GM19351 (cell line): ENCODE measurements around the gene SLC23A1.
"Not testable (repeated sequence)": the region's sequence is repeated elsewhere in the genome, so short reads cannot be mapped to it uniquely, and the experiment has no call there.

ENCODE experiments used
- ATAC-seq: cut with Tn5 transposase; IDR thresholded peaks from one replicate; pipeline ENCODE4 v1.9.1; 2021; ENCODE audit warnings: mild to moderate bottlenecking, moderate library complexity; ENCODE audit not compliant: unreplicated experiment

SLC23A1 gene

GRCh38 chr5:139390639-139391569 is 7.8 kb upstream of the SLC23A1 start:
- ATAC-seq: no peak

DNA sequence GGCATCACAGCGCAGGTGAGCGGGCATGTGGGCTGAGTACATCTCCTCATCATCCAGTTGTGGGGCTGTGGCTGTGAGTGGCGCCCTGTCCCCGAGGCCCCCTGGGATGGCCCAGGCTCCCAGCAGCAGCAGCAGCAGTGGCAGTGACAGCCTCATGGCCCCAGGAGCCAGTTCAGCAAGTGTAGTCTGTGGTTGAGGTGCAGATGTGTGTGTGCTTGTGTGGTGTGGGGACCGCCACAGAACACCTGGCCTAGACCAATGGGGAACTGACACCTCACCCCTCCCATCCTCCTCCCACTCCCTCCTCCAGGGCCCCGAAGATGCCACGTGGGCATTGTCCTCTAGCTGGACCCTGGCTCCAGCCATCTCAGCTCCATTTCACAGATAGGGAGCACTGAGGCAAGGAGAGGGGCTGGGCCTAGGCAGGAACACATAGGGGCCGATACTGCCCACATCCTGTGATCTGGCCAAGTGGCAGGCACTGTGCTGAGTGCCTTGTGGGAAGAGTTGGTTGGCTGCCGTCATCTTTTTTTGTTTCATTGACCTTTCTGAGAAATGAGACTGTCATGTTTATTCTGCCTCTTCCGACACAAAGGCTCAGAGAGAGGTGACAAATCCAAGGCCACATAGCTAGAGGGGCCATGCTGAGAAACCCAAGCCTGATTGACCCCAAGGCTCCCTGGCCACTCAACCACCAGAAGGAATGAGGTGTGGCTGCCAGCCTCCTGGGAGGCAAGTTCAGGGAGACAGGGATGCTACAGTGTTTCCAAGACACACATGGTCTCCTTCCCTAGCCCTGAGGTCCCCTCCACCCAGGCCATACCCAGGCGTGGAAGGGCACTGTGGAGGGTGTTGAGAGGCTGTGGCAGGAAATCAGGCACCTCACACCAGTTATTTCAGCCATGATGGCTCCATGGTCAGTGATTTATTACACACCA is 6.9 kb upstream of the SLC23A1 start, which contains the start of gene MZB1:
MZB1 (minus strand) TSS at position 213 of the 938 bp plus-strand sequence; CDS start at position 156, 57 bp downstream.
- ATAC-seq: peak; percentile 45

GRCh38 chr5:139388198-139388821 is 5.2 kb upstream of the SLC23A1 start:
- no peak for ATAC-seq

- ATAC-seq: no peak
Observed at GRCh38 chr5:139387611-139388197, 4.6 kb upstream of the SLC23A1 start.

DNA sequence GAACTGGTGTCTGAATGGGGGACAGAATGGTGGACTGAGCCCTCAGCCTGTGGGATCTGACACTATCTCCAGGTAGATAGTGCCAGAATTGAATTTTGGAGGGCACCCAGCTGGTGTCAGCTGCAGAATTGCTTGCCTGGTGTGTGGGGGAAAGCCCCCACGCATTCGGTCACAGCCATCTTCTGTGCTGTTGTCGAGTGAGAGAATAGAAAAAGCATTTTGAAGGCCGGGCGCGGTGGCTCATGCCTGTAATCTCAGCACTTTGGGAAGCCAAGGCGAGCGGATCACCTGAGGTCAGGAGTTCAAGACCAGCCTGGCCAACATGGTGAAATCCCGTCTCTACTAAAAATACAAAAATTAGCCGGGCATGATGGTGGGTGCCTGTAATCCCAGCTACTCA is 3.9 kb upstream of the SLC23A1 start:
- not testable (repeated sequence) for ATAC-seq

DNA sequence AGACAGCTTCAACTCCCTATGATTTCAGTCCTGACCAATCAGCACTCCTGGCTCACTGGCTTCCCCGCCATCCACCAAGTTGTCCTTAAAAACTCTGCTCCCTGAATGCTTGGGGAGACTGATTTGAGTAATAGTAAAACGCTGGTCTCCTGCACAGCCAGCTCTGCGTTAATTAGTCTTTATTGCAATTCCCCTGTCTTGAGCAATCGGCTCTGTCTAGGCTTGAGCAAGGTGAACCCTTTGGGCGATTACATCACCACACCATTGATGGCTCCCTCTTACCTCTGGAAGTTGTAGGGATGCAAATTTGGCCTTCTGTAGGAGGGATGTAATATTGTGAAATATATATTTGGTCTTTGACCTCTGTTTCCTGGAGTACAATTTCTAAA is 2.9 kb upstream of the SLC23A1 start:
- ATAC-seq: no peak

- ATAC-seq: no peak
Observed at GRCh38 chr5:139385061-139386049, 2.3 kb upstream of the SLC23A1 start.

DNA sequence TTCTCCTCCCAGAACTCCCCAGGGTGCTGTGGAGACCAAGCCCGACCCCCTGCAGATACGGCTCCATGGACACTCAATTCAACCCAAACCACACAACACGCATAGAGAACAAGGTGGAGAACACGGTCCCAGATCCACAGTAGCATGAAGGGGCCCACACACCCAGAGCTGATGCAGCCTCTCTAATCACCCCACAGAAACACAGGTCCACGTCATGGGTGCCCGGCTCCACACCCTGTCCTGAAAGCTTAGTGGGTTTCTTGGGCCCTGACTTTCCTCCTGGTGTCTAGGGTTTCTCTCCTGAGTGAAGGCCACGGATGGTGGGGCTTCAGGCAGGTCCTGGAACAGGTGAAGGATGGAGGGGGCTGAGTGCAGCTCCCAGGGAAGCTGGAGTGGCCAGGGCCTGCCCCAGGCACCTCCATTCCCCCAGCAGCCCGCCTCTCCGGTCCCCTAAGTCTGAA is 1.5 kb upstream of the SLC23A1 start:
- ATAC-seq: no peak

DNA sequence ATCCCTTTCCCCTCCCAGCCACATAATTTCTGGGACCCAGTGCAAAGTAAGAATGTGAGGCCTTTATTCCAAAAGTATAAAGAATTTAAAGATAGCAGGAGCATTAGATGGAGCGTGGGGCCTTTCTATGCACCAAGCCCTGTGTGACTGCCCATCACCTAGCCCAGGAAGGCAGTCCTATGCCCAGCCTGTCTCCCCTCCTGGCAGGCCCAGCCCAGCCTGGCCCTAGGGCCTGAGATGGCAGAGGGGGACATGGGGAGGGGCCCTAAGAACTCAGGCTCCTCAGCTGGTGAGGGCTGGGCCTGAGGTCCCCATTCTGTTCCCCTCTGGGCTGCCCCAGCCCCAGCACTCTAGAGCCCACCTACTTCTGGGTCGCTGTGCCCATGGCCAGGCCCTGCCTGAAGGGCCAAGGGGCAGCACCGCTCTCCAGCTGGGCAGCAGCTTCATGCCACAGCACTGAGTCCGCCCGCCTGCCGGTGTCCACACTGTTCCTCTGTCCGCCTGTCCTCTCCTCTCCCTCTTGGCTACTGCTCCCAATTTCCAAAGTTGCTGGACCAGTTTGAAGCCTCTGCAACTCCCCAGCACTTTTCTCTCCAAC is 995 bp upstream of the SLC23A1 start:
- ATAC-seq: no peak

GRCh38 chr5:139382807-139383206 is 290 bp downstream of the SLC23A1 start:
- ATAC-seq: no peak

DNA sequence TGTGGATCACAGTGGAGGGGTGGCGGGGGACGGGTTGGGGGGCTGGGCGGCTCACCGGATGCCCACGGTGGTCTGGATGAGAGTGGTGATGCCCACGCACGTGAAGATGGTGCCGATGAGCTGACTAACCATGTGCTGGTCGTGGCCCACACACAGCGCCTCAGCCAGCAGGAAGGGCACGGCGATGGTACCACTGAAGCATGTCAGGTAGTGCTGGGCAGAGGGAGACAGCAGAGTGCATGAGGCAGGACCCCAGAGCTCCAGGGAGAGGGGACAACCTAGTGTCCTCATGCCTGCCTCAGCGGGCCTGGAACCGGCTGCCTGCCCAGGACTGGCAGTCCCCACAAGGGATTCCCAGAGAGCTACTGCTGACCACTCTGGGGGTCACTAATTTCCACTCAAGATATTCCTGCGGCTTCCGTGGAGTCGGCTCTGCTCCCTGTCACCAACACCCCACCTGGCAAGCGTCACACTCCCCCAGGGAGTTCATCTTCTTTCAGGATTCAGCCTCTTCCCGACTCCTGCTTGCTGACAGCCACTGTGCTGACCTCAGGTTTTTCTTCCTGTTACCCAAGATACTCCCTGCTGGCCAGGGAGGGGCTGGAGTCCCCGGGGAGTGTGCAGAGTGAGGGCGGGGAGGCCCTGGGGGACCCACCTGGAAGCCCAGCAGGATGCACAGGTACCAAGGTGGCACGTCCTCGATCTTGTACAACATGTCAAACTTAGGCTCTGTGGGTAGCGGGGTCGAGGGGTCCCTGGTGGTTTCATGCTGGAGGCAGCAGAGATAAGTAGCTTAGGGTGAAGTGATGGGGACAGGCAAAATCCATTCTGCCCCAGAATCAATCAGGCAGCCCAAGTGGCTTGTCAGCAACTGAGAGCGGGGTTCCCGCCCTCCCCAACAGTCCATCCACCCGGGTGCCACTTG is 998 bp downstream of the SLC23A1 start:
- no peak for ATAC-seq

- ATAC-seq: no peak
Observed at GRCh38 chr5:139379626-139380449, 3.3 kb downstream of the SLC23A1 start.

GRCh38 chr5:139378941-139379361 is 4.1 kb downstream of the SLC23A1 start:
- ATAC-seq: no peak

DNA sequence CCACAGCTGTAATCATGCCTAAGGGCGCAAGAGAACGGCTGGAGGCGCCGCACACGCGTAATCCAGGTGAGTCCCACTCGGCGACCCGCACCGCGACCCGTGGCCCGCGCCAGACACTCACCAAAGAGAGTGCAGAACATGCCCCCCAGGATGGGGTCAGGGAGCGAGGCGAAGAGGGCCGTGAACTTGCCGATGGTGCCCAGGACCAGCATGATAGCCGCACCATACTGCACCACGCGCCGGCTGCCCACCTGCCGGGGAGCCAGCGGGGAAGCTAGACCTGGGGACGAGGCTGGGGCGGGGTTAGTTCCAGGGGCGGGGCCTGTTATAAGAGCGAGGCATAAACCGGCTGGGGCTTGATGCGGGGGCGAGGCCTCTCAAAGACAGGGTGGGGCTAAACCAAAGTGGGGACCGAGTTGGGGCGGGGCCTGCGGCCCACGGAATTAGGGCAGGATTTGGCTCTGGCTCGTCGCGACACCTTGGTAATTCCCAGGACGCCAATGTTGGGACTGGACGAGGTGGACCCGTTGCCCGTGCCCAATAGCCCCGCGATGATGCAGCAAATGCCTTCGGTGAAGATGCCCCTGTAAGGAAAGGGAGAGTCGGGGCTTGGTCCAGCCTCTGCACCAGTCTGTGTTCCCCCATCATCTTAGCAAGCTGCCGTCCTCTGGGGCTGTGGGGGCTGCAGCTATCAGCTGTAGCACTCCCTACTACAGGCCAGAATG is 4.8 kb downstream of the SLC23A1 start:
- ATAC-seq: no peak

DNA sequence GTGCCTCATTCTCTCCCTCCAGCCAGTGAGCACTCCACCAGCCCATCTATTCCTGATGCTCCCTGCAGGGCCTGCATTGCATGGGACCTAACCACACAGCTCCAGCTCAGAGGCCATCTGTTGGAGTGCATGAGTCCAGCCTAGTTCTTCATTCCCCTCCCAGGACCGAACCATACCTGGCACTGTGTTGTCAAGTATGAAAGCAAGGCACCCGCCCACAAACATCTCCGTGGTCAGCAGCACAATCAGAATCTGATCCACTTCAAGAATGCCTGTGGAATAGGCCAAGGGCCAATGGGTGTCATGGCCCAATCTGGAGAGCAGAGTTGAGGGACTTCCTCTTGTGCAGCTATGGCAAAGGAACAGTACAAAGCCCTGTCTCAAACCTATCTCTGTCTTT is 5.9 kb downstream of the SLC23A1 start:
- no peak for ATAC-seq

GRCh38 chr5:139376364-139376763 is 6.7 kb downstream of the SLC23A1 start:
- ATAC-seq: no peak
